IMR-90 (cell line): ENCODE results near the gene CFDP1. TPM values are rescaled to one million over a fixed set of nuclear protein-coding genes. Genes with fewer than 3 reads are reported as not detected.
A peak's percentile ranks its signal among the peaks of the same experiment; 100 is the strongest.

Source experiments
- ATAC-seq: fragments of 200-7000 bp; cut with Tn5 transposase; 2 replicates; pipeline ENCODE4 v1.9.1; 2020; ENCODE audit warnings: low read depth, mild to moderate bottlenecking, moderate library complexity
- BruUV-seq: library from RNA; stranded (reverse); fragments of 400-500 nt; replicated peaks from 2 replicates; lab custom pipeline; 2021; lab: Mats Ljungman, UMichigan
- CTCF ChIA-PET: fragments of 300-600 bp; formaldehyde crosslinking; extraction: SDS; loops from one replicate; lab custom pipeline; 2021; ENCODE audit warnings: antibody characterized with exemption; lab: Yijun Ruan, JAX
- POLR2A ChIA-PET: fragments of 300-600 bp; sonication (Branson Sonifier 250); formaldehyde crosslinking; loops from one replicate; lab custom pipeline; 2022; ENCODE audit warnings: antibody characterized with exemption; ENCODE audit not compliant: unreplicated experiment; lab: Charles Lee
- DNase-seq: peaks from one replicate; pipeline ENCODE4 v3.0.0; 2013
- H2AFZ ChIP-seq: replicated peaks from 2 replicates; pipeline ENCODE3; 2013; ENCODE audit warnings: low read length, mild to moderate bottlenecking; ENCODE audit not compliant: poor library complexity
- H2AK5ac ChIP-seq: 2 replicates; pipeline ENCODE4 v1.6.1; 2013; ENCODE audit warnings: low read depth, low read length, inconsistent platforms
- H2AK9ac ChIP-seq: replicated peaks from 2 replicates; pipeline ENCODE3; 2013; ENCODE audit warnings: mild to moderate bottlenecking, low read depth, low read length, moderate library complexity; ENCODE audit not compliant: poor library complexity
- H2BK120ac ChIP-seq: 2 replicates; pipeline ENCODE4 v1.6.1; 2013; ENCODE audit warnings: low read depth, low read length, inconsistent platforms
- H2BK15ac ChIP-seq: 3 replicates; pipeline ENCODE4 v1.6.1; 2013; ENCODE audit warnings: low read depth, low read length, inconsistent platforms
- H2BK20ac ChIP-seq: 2 replicates; pipeline ENCODE4 v1.6.1; 2013; ENCODE audit warnings: low read depth, mild to moderate bottlenecking, inconsistent platforms, low read length, moderate library complexity
- H2BK5ac ChIP-seq: 2 replicates; pipeline ENCODE4 v1.6.1; 2013; ENCODE audit warnings: mild to moderate bottlenecking, low read depth, low read length, inconsistent platforms; ENCODE audit not compliant: poor library complexity, severe bottlenecking
- H3K14ac ChIP-seq: replicated peaks from 2 replicates; pipeline ENCODE4 v1.6.1; 2013; ENCODE audit warnings: low read depth, low read length, inconsistent platforms
- H3K18ac ChIP-seq: 2 replicates; pipeline ENCODE4 v1.6.1; 2013; ENCODE audit warnings: low read depth, low read length, control low read depth
- H3K23ac ChIP-seq: 2 replicates; pipeline ENCODE4 v1.6.1; 2013; ENCODE audit warnings: low read depth, low read length, inconsistent platforms
- H3K27ac ChIP-seq: 2 replicates; pipeline ENCODE4 v1.5.1; 2013; ENCODE audit warnings: mild to moderate bottlenecking, control low read depth, low read length; ENCODE audit not compliant: insufficient read depth
- H3K27me3 ChIP-seq: 2 replicates; pipeline ENCODE4 v1.6.1; 2013; ENCODE audit warnings: low read length; ENCODE audit not compliant: control insufficient read depth, insufficient read depth
- H3K36me3 ChIP-seq: 2 replicates; pipeline ENCODE4 v1.6.1; 2013; ENCODE audit warnings: low read length, mixed read lengths; ENCODE audit not compliant: control insufficient read depth, insufficient read depth
- H3K4ac ChIP-seq: 2 replicates; pipeline ENCODE4 v1.6.1; 2013; ENCODE audit warnings: low read depth, low read length, inconsistent platforms
- H3K4me1 ChIP-seq: 2 replicates; pipeline ENCODE4 v1.6.1; 2013; ENCODE audit warnings: low read length, mixed read lengths; ENCODE audit not compliant: control insufficient read depth, insufficient read depth
- H3K4me2 ChIP-seq: 2 replicates; pipeline ENCODE4 v1.6.1; 2013; ENCODE audit warnings: low read depth, mild to moderate bottlenecking, control low read depth, low read length, moderate library complexity
- H3K4me3 ChIP-seq: 2 replicates; pipeline ENCODE4 v1.5.1; 2013; ENCODE audit warnings: low read depth, mild to moderate bottlenecking, control low read depth, low read length, moderate library complexity; ENCODE audit not compliant: insufficient read depth
- H3K56ac ChIP-seq: 2 replicates; pipeline ENCODE4 v1.6.1; 2013; ENCODE audit warnings: low read length, inconsistent platforms; ENCODE audit not compliant: insufficient read depth; ENCODE audit errors: extremely low read depth
- H3K79me1 ChIP-seq, 2 experiments: 2 replicates each; pipeline ENCODE4 v1.6.1; 2013; ENCODE audit warnings: low read length in 2 of 2, inconsistent platforms in 1 of 2, low read depth in 1 of 2
- H3K9ac ChIP-seq: 2 replicates; pipeline ENCODE4 v1.6.1; 2013; ENCODE audit warnings: low read depth, low read length, control low read depth
- H3K9me1 ChIP-seq: 2 replicates; pipeline ENCODE4 v1.6.1; 2013; ENCODE audit warnings: low read length, inconsistent platforms; ENCODE audit not compliant: insufficient read depth
- H3K9me3 ChIP-seq: 2 replicates; pipeline ENCODE4 v1.6.1; 2013; ENCODE audit warnings: low read length; ENCODE audit not compliant: control insufficient read depth, insufficient read depth
- H4K20me1 ChIP-seq: 2 replicates; pipeline ENCODE4 v1.6.1; 2013; ENCODE audit warnings: low read length, inconsistent platforms; ENCODE audit not compliant: insufficient read depth
- H4K5ac ChIP-seq: 2 replicates; pipeline ENCODE4 v1.6.1; 2013; ENCODE audit warnings: mild to moderate bottlenecking, low read depth, low read length, control low read depth
- H4K8ac ChIP-seq, 2 experiments: 2 replicates each; pipeline ENCODE4 v1.6.1; 2013; ENCODE audit warnings: low read depth in 2 of 2, low read length in 2 of 2, control low read depth in 1 of 2, inconsistent platforms in 1 of 2
- H4K91ac ChIP-seq: 2 replicates; pipeline ENCODE4 v1.6.1; 2013; ENCODE audit warnings: low read depth, low read length, inconsistent platforms; ENCODE audit not compliant: insufficient read depth
- FOS ChIP-seq: fragments of 150-350 bp; IDR thresholded peaks from 2 replicates; pipeline ENCODE4 v1.6.1; 2016; ENCODE audit warnings: low read depth, low read length
- MAFK ChIP-seq: IDR thresholded peaks from 2 replicates; pipeline ENCODE4 v1.6.1; 2012; ENCODE audit warnings: low read depth, low read length, improper control_type of control experiment
- MAZ ChIP-seq: IDR thresholded peaks from 2 replicates; pipeline ENCODE4 v1.6.1; 2012; ENCODE audit warnings: low read depth, mild to moderate bottlenecking, low read length, improper control_type of control experiment, moderate library complexity, borderline replicate concordance
- POLR2A ChIP-seq: IDR thresholded peaks from 2 replicates; pipeline ENCODE4 v1.6.1; 2012; ENCODE audit warnings: mild to moderate bottlenecking, low read depth, low read length
- RAD21 ChIP-seq: IDR thresholded peaks from 2 replicates; pipeline ENCODE4 v1.6.1; 2012; ENCODE audit warnings: low read length, improper control_type of control experiment
- WGBS, 2 experiments: methylation state at CpG; one replicate each; pipeline versions ENCODE4 v1.1.5 to v1.1.7; 2013; ENCODE audit warnings: missing lambda C conversion rate in 2 of 2; ENCODE audit not compliant: insufficient read length in 1 of 2; ENCODE audit errors: extremely low coverage in 2 of 2; 5-methylcytosine and 5-hydroxymethylcytosine counted together
- dilution Hi-C: fragments of 300-500 bp; cut with HindIII; formaldehyde crosslinking; loops from one replicate; pipeline ENCODE4 v1.14.3; 2018; ENCODE audit warnings: low sequenced_read_pairs; ENCODE audit not compliant: unreplicated experiment
- in situ Hi-C: fragments of 300-500 bp; cut with MboI; formaldehyde crosslinking; loops from 3 replicates; pipeline ENCODE4 v1.14.3; 2019; ENCODE audit warnings: low sequenced_read_pairs, inconsistent platforms, mixed read lengths
- intact Hi-C: fragments of 100-400 bp; cut with micrococcal nuclease; formaldehyde crosslinking; loops from 2 replicates; pipeline ENCODE4 v1.10.0; 2022
- polyA plus RNA-seq, 3 experiments: library from polyadenylated mRNA; depleted of rRNA; stranded (reverse); fragments of >200 nt; gene quantifications; 2 replicates each; pipeline ENCODE4 v1.2.3, GENCODE V29; 2012; ENCODE audit warnings: low replicate concordance in 1 of 3
- total RNA-seq: library from RNA; depleted of rRNA; stranded (reverse); fragments of >200 nt; gene quantifications from 2 replicates; pipeline ENCODE4 v1.2.3, GENCODE V29; 2012

Gene CFDP1
- total and polyA plus RNA-seq, 2 of the 4 experiments (the other 2 are of a cell fraction) = 15.6 to 38.7 TPM

DNA sequence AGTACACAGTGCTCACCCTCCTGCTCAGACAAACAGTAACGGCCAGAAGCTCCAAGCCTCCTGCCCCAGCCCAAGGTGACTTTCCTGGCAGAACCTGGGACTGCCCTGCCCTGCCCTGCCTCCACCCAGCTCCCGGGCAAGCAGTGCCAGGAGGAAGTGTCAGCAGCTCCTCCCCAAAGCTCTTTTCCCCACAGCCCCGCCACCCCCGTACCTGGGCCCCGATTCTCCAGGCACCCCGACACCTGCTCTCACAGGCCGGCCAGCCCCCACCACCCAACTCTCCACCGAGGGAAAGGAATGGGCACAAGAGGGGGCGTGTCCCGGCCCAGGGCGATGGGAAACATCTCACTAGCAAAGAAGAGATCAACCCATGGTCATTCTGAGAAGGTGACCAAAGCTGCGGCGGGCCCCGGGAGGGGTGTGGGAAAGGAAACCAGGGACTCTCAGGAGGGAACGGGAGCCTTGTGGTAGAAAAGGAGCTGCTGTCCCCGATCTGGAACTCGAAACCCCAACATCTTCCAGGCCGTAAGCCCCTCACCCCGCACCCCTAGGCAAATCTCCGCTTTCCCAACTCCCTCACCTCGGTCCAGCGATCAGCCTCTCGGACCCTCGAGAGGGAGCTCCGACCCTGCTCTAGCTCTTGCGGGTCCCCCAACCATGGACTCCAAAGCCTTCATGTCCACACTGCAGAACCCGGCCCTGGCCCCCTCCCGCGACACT is 183.1 kb downstream of the CFDP1 start:
- DNase-seq = no peak
- ATAC-seq = no peak
- H3K27me3 ChIP-seq = no peaks in the 10 kb centered on the region
- BruUV-seq = no TSS peak
- H2AFZ ChIP-seq = peak overlapping the region; percentile 4
- peak overlapping the region; percentile 86 for H3K4me2 ChIP-seq
- H3K79me1 ChIP-seq = peaks cover 0 to 61% of the 10 kb centered on the region in 2 experiments; a peak in 3 of 4 replicates
- peak overlapping the region; percentile 74 for H2AK5ac ChIP-seq
- H3K4me1 ChIP-seq = peaks cover 74% of the 10 kb centered on the region
- H3K9ac ChIP-seq = peak overlapping the region; percentile 96
- ChIA-PET POLR2A (interaction anchor here (0.7 kb wide), 1 partner anchor 13 kb away, joined by 21 read pairs; no protein-coding TSS in a partner anchor), CTCF (interaction anchor here (0.6 to 1.2 kb wide), 2 partner anchors 17 to 526 kb away, joined by 4 to 5 read pairs; no protein-coding TSS in a partner anchor)
- peak overlapping the region; percentile 59 for H3K56ac ChIP-seq
- H3K9me1 ChIP-seq = peaks cover 38% of the 10 kb centered on the region
- in situ Hi-C loops = no loop called here
- intact Hi-C loops = loop anchor here (5.0 kb wide), 1 partner anchor 132 kb away; no protein-coding TSS in a partner anchor
- H3K27ac ChIP-seq = peak overlapping the region; percentile 93
- no peaks in the 10 kb centered on the region for H3K9me3 ChIP-seq
- H3K4ac ChIP-seq = peak overlapping the region; percentile 85
- dilution Hi-C loops = no loop called here
- peak overlapping the region; percentile 82 for H3K14ac ChIP-seq
- TF ChIP-seq MAZ (no peak), MAFK (no peak), RAD21 (0 out of 2 replicates have a peak, but pooled peaks have one; percentile 16), POLR2A (peak; percentile 50; the same call in 1 of the 2 replicates), FOS (no peak)
- peaks cover 84% of the 10 kb centered on the region for H4K20me1 ChIP-seq
- no peak overlapping the region; the same call in 1 of the 2 replicates for H4K5ac ChIP-seq
- 6% methylated on average over 3 of the region's 29 CpGs; no CpG with 5 or more reads in 1 of the 2 experiments for WGBS, 2 experiments
- H2BK120ac ChIP-seq = peak overlapping the region; percentile 65; the same call in 1 of the 2 replicates
- H3K36me3 ChIP-seq = peaks cover 5% of the 10 kb centered on the region; the same call in 1 of the 2 replicates
- H2BK15ac ChIP-seq = peak overlapping the region; percentile 27; the same call in 1 of the 3 replicates
- peak overlapping the region; percentile 46 for H4K91ac ChIP-seq
- H3K18ac ChIP-seq = peak overlapping the region; percentile 16; the same call in 1 of the 2 replicates
- H2BK20ac ChIP-seq = no peak overlapping the region
- peak overlapping the region; percentile 87 for H2BK5ac ChIP-seq
- peak overlapping the region; percentile 91 for H3K23ac ChIP-seq
- peak overlapping the region; percentile 70 for H3K4me3 ChIP-seq
- peak overlapping the region; percentile 27 to 51; a peak in 2 of 4 replicates for H4K8ac ChIP-seq
- H2AK9ac ChIP-seq = peak overlapping the region; percentile 90
